HCT116 (cell line): ENCODE data around the gene TLE7. TPM values are rescaled to one million over a fixed set of nuclear protein-coding genes. Genes with fewer than 3 reads are reported as not detected.
A peak's percentile ranks its signal among the peaks of the same experiment; 100 is the strongest.

ENCODE experiments used
- ATAC-seq: fragments of 200-7000 bp; cut with Tn5 transposase; 2 replicates; pipeline ENCODE4 v1.9.1; 2020; ENCODE audit warnings: mild to moderate bottlenecking, moderate library complexity
- BruUV-seq: library from RNA; stranded (reverse); fragments of 400-500 nt; replicated peaks from 2 replicates; lab custom pipeline; 2021; lab: Mats Ljungman, UMichigan
- CTCF ChIA-PET: fragments of 300-600 bp; sonication (Branson Sonifier 250); formaldehyde crosslinking; loops from one replicate; lab custom pipeline; 2021; ENCODE audit warnings: antibody characterized with exemption; lab: Charles Lee
- POLR2A ChIA-PET: fragments of 300-600, 350-600 bp; sonication (Branson Sonifier 250); formaldehyde crosslinking; loops from one replicate; lab custom pipeline; 2021; ENCODE audit warnings: antibody characterized with exemption; lab: Charles Lee
- RAD21 ChIA-PET, 2 experiments: fragments of 300-600 bp; sonication (Branson Sonifier 250); formaldehyde crosslinking; loops; one replicate each; lab custom pipeline; 2023; ENCODE audit warnings: low total read pairs in 2 of 2; ENCODE audit not compliant: uncharacterized antibody in 2 of 2, unreplicated experiment in 2 of 2, low non-redundant PET in 1 of 2; lab: Charles Lee
- DNase-seq: peaks from one replicate; pipeline ENCODE4 v3.0.0-alpha.2; 2010; ENCODE audit warnings: low read depth, low spot score
- H2AFZ ChIP-seq: fragments of 200-600 bp; shearing (Covaris generic), sonication (generic); 2 replicates; pipeline ENCODE4 v1.6.1; 2017; ENCODE audit warnings: low read depth, mixed run types, mixed read lengths, antibody characterized with exemption, low read length; ENCODE audit not compliant: poor library complexity, severe bottlenecking
- H3K27ac ChIP-seq: 2 replicates; pipeline ENCODE4 v1.5.1; 2012; ENCODE audit warnings: low read depth, low read length
- H3K27me3 ChIP-seq: fragments of 200-600 bp; sonication (generic); 2 replicates; pipeline ENCODE4 v1.6.1; 2016; ENCODE audit warnings: mixed run types, low read length, mixed read lengths; ENCODE audit not compliant: insufficient read depth
- H3K36me3 ChIP-seq, 2 experiments: fragments of 200-500 bp in 1 of 2; fragments of 200-600 bp in 1 of 2; sonication (Bioruptor generic) in 1 of 2; sonication (generic) in 1 of 2; 2 replicates each; pipeline versions ENCODE4 v1.5.1 to v1.6.1; 2014 to 2016; ENCODE audit warnings: low read length in 2 of 2, inconsistent platforms in 1 of 2, mixed read lengths in 1 of 2, mixed run types in 1 of 2; ENCODE audit not compliant: insufficient read depth in 2 of 2, control insufficient read depth in 1 of 2
- H3K4me1 ChIP-seq, 2 experiments: fragments of 200-600 bp in 1 of 2; sonication (generic) in 1 of 2; 2 replicates each; pipeline versions ENCODE4 v1.5.1 to v1.6.1; 2012 to 2017; ENCODE audit warnings: low read length in 2 of 2, inconsistent platforms in 1 of 2, mild to moderate bottlenecking in 1 of 2, mixed read lengths in 1 of 2, mixed run types in 1 of 2, moderate library complexity in 1 of 2; ENCODE audit not compliant: insufficient read depth in 2 of 2, control insufficient read depth in 1 of 2
- H3K4me2 ChIP-seq: fragments of 200-600 bp; sonication (generic); 2 replicates; pipeline ENCODE4 v1.6.1; 2017; ENCODE audit warnings: mixed run types, low read length, mixed read lengths
- H3K4me3 ChIP-seq, 2 experiments: fragments of 200-600 bp in 1 of 2; sonication (generic) in 1 of 2; replicated peaks in 1 of 2; 2 replicates each; pipeline ENCODE4 v1.5.1; 2011 to 2016; ENCODE audit warnings: low read length in 2 of 2, control low read depth in 1 of 2, low read depth in 1 of 2, mild to moderate bottlenecking in 1 of 2, mixed read lengths in 1 of 2, mixed run types in 1 of 2
- H3K79me2 ChIP-seq: fragments of 200-600 bp; sonication (generic); 2 replicates; pipeline ENCODE4 v1.6.1; 2017; ENCODE audit warnings: mild to moderate bottlenecking, mixed run types, low read length, moderate library complexity, mixed read lengths; ENCODE audit not compliant: insufficient read depth
- H3K9ac ChIP-seq: fragments of 200-600 bp; sonication (generic); 2 replicates; pipeline ENCODE4 v1.6.1; 2016; ENCODE audit warnings: low read length, mixed read lengths
- H3K9me2 ChIP-seq: fragments of 200-600 bp; sonication (generic), shearing (Covaris generic); 2 replicates; pipeline ENCODE4 v1.6.1; 2017; ENCODE audit warnings: mixed run types, mild to moderate bottlenecking, moderate library complexity; ENCODE audit not compliant: insufficient read depth
- H3K9me3 ChIP-seq, 2 experiments: fragments of 200-500 bp in 1 of 2; fragments of 200-600 bp in 1 of 2; sonication (Bioruptor generic) in 1 of 2; sonication (generic) in 1 of 2; 2 replicates each; pipeline ENCODE4 v1.6.1; 2014 to 2017; ENCODE audit warnings: low read length in 2 of 2, mixed read lengths in 2 of 2, inconsistent platforms in 1 of 2, low read depth in 1 of 2, mild to moderate bottlenecking in 1 of 2, mixed run types in 1 of 2, moderate library complexity in 1 of 2; ENCODE audit not compliant: control insufficient read depth in 1 of 2, insufficient read depth in 1 of 2
- H4K20me1 ChIP-seq: fragments of 200-600 bp; sonication (generic), shearing (Covaris generic); 2 replicates; pipeline ENCODE4 v1.6.1; 2017; ENCODE audit warnings: mixed run types, mild to moderate bottlenecking, moderate library complexity; ENCODE audit not compliant: insufficient read depth
- CEBPB ChIP-seq: IDR thresholded peaks from 2 replicates; pipeline ENCODE4 v1.6.1; 2012; ENCODE audit warnings: low read depth
- EGR1 ChIP-seq: IDR thresholded peaks from 2 replicates; pipeline ENCODE4 v1.6.1; 2012; ENCODE audit warnings: low read depth
- ELF1 ChIP-seq: IDR thresholded peaks from 2 replicates; pipeline ENCODE4 v1.6.1; 2012; ENCODE audit warnings: low read depth, borderline replicate concordance
- EZH2 ChIP-seq: fragments of 200-600 bp; sonication (generic); IDR thresholded peaks from 2 replicates; pipeline ENCODE4 v1.6.1; 2017; ENCODE audit warnings: antibody characterized with exemption, mixed run types
- EZH2phosphoT487 ChIP-seq: fragments of 200-600 bp; IDR thresholded peaks from 2 replicates; pipeline ENCODE4 v1.6.1; 2018; ENCODE audit warnings: antibody characterized with exemption, borderline replicate concordance
- FOSL1 ChIP-seq: IDR thresholded peaks from 2 replicates; pipeline ENCODE4 v1.6.1; 2012; ENCODE audit warnings: low read depth
- JUND ChIP-seq: IDR thresholded peaks from 2 replicates; pipeline ENCODE4 v1.6.1; 2012
- POLR2AphosphoS5 ChIP-seq: IDR thresholded peaks from 2 replicates; pipeline ENCODE4 v1.6.1; 2011; ENCODE audit warnings: mild to moderate bottlenecking, low read depth, low read length, moderate library complexity
- SRF ChIP-seq: IDR thresholded peaks from 2 replicates; pipeline ENCODE4 v1.6.1; 2012; ENCODE audit warnings: low read depth
- TCF7L2 ChIP-seq: IDR thresholded peaks from 2 replicates; pipeline ENCODE4 v1.7.0; 2011; ENCODE audit warnings: borderline replicate concordance, inconsistent platforms; ENCODE audit not compliant: insufficient read depth, insufficient read length; ENCODE audit errors: extremely low read depth
- YY1 ChIP-seq: IDR thresholded peaks from 2 replicates; pipeline ENCODE4 v1.6.1; 2011; ENCODE audit warnings: low read length, low read depth, moderate library complexity, mild to moderate bottlenecking; ENCODE audit not compliant: insufficient replicate concordance; ENCODE audit errors: extremely low read depth
- ZFX ChIP-seq: fragments of 450-650 bp; IDR thresholded peaks from 2 replicates; pipeline ENCODE4 v1.6.1; 2017
- intact Hi-C: fragments of 100-400 bp; cut with micrococcal nuclease; formaldehyde crosslinking; loops from 2 replicates; pipeline ENCODE4 v1.10.0; 2022
- total RNA-seq: library from RNA; stranded (reverse); gene quantifications from one replicate; pipeline ENCODE4 v1.2.1, GENCODE V29; 2021; ENCODE audit not compliant: unreplicated experiment
- TF ChIP-seq, protein P1 (sequence below): IDR thresholded peaks from 2 replicates; pipeline ENCODE4 v1.6.1; 2011; ENCODE audit warnings: mild to moderate bottlenecking, low read length, moderate library complexity; ENCODE audit not compliant: insufficient replicate concordance; ENCODE audit errors: extremely low read depth
- TF ChIP-seq, protein P2 (sequence below): IDR thresholded peaks from 2 replicates; pipeline ENCODE4 v1.6.1; 2012

The TLE7 gene
- total RNA-seq, 1 experiment from 2014 or later = not detected

DNA sequence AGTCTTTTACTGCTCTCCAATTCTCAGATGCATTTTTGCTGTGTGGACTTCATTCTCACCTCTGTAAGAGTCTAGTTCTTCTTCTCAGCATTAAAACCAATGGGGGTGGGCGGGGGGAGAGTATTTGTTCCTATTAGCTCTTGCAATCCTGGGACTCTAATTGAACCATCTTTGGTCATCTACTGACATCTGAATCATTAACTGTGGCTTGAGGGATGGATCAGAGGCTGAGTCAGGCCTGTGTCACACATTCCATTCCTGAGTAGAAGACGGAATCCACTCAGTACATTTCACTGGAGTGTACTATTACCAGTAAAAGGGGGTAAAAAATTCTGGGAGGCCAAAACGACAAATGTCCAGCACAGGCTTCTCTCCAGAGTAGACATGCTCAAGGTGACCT is 33.0 kb upstream of the TLE7 start (continued):
- TF ChIP-seq, protein P1, sequence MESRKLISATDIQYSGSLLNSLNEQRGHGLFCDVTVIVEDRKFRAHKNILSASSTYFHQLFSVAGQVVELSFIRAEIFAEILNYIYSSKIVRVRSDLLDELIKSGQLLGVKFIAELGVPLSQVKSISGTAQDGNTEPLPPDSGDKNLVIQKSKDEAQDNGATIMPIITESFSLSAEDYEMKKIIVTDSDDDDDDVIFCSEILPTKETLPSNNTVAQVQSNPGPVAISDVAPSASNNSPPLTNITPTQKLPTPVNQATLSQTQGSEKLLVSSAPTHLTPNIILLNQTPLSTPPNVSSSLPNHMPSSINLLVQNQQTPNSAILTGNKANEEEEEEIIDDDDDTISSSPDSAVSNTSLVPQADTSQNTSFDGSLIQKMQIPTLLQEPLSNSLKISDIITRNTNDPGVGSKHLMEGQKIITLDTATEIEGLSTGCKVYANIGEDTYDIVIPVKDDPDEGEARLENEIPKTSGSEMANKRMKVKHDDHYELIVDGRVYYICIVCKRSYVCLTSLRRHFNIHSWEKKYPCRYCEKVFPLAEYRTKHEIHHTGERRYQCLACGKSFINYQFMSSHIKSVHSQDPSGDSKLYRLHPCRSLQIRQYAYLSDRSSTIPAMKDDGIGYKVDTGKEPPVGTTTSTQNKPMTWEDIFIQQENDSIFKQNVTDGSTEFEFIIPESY = no peak
- TF ChIP-seq POLR2AphosphoS5 = peak; percentile 33; the same call in 1 of the 2 replicates
- peak; percentile 95 for TF ChIP-seq JUND

DNA sequence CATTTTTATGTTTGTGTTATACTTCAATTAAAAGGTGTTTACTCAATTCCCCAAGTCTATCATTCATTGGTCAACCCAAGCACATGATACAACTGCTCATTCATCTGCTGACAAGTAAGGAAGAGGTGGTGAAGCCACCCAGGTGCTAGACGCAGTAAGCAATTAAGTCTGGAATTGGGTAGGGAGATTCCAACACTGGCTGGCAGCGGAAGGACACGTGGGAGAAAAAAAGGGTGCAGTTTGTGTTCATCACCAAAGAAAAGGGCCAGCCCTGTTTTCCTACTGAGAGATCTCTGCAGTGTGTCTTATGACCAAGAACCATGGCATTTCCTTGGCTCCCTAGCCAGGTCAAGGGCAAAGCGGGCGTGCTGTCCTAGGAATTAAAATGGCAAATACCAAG is 32.0 kb upstream of the TLE7 start:
- Histone ChIP-seq H3K27ac (peak overlapping the region; percentile 54; the same call in 1 of the 2 replicates), H3K36me3 (peaks cover 10 to 11% of the 10 kb centered on the region in 2 experiments; a peak in 2 of 4 replicates)
- no TSS peak for BruUV-seq

More for the DNA sequence above, 32.0 kb upstream of the TLE7 start:
- intact Hi-C loops = no loop called here
- Histone ChIP-seq H3K9me3 (no peaks in the 10 kb centered on the region), H3K4me1 (peaks cover 16 to 39% of the 10 kb centered on the region in 2 experiments; a peak in 3 of 4 replicates), H3K27me3 (no peaks in the 10 kb centered on the region), H3K4me3 (peak overlapping the region in 1 of 2 experiments; percentile 30; a peak in 1 of 4 replicates), H3K79me2 (no peaks in the 10 kb centered on the region), H3K9me2 (no peaks in the 10 kb centered on the region; the same call in 1 of the 2 replicates), H3K4me2 (peak overlapping the region; percentile 64), H4K20me1 (no peaks in the 10 kb centered on the region), H3K9ac (peak overlapping the region; percentile 22; the same call in 1 of the 2 replicates), H2AFZ (no peak overlapping the region)
- TF ChIP-seq EGR1 (peak; percentile 12; the same call in 1 of the 2 replicates), YY1 (no peak), SRF (no peak), EZH2phosphoT487 (no peak), CEBPB (0 out of 2 replicates have a peak, but pooled peaks have one; percentile 23), ELF1 (no peak), FOSL1 (peak; percentile 56; the same call in 1 of the 2 replicates), EZH2 (no peak), TCF7L2 (no peak), JUND (0 out of 2 replicates have a peak, but pooled peaks have one; percentile 44), ZFX (no peak)
- TF ChIP-seq, protein P2, sequence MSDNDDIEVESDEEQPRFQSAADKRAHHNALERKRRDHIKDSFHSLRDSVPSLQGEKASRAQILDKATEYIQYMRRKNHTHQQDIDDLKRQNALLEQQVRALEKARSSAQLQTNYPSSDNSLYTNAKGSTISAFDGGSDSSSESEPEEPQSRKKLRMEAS = peak; percentile 78
- DNase-seq = peak; percentile 71
- ChIA-PET POLR2A (interaction anchor here (1.3 to 1.7 kb wide), 2 partner anchors 10 to 12 kb away, joined by 3 to 7 read pairs; partner anchors contain the start of gene ZNF23), RAD21 (interaction anchor here in 1 of 2 experiments (1.4 kb wide), 1 partner anchor 12 kb away, joined by 5 read pairs; the partner anchor contains the start of gene ZNF23), CTCF (interaction anchor here (1.2 to 1.5 kb wide), 2 partner anchors 10 to 26 kb away, joined by 3 to 6 read pairs; no protein-coding TSS in a partner anchor)
- ATAC-seq = peak; percentile 79
